Middle frontal gyrus (tissue), 1 donor: ENCODE results near the gene TSPY4.
"Not testable (repeated sequence)": the region's sequence is repeated elsewhere in the genome, so short reads cannot be mapped to it uniquely, and the experiment has no call there.

Experiments
- DNase-seq: peaks from one replicate; pipeline ENCODE4 v3.0.0-alpha.2; 2015; ENCODE audit warnings: low spot score; ENCODE audit errors: extremely low spot score

The TSPY4 gene, protein sequence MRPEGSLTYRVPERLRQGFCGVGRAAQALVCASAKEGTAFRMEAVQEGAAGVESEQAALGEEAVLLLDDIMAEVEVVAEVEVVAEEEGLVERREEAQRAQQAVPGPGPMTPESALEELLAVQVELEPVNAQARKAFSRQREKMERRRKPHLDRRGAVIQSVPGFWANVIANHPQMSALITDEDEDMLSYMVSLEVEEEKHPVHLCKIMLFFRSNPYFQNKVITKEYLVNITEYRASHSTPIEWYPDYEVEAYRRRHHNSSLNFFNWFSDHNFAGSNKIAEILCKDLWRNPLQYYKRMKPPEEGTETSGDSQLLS

DNA sequence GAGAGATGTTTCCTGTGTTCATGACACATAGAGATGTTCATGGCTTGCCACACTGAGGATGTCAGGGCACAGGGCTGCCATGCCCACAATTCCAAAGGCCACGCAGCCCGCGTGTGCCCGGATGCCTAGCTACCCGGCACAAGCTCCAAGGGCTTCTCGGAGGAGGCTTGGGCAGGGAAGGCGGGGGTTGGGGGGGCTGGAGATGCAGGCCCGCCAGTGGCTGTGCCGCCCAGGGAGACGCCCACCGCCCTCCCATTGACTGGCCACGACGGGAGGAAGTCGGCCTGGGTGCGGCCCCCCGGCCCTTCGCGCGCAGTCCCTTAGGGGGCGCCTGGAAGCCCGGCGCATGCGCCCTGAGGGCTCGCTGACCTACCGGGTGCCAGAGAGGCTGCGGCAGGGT lies at the start of gene TSPY4:
TSS of gene TSPY4 (plus strand) at position 301 of the 400 bp plus-strand sequence. CDS start at position 347, 46 bp downstream.
- DNase-seq, result not testable (repeated sequence)

DNA sequence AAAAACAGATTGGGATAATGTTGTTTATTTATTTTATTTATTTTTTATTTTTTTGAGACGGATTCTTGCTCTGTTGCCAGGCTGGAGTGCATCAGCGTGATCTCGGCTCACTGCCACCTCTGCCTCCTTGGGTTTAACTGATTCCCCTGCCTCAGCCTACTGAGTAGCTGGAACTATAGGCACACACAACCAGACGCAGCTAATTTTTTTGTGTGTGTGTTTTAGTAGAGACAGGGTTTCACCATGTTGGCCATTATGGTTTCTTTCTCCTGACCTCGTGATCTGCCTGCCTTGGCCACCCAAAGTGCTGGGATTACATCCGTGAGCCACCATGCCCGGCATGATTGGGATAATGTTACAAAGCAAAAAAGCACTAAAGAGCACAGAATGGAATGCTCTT lies 16.3 kb upstream of the TSPY4 start:
- no peak for DNase-seq

DNA sequence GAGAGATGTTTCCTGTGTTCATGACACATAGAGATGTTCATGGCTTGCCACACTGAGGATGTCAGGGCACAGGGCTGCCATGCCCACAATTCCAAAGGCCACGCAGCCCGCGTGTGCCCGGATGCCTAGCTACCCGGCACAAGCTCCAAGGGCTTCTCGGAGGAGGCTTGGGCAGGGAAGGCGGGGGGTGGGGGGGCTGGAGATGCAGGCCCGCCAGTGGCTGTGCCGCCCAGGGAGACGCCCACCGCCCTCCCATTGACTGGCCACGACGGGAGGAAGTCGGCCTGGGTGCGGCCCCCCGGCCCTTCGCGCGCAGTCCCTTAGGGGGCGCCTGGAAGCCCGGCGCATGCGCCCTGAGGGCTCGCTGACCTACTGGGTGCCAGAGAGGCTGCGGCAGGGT lies 20.2 kb downstream of the TSPY4 start, which contains the start of gene TSPY8:
TSS of gene TSPY8 (plus strand) at position 301 of the 400 bp plus-strand sequence. CDS start at position 347, 46 bp downstream.
- DNase-seq, result not testable (repeated sequence)
